AG10803 (cell line): Measurements from ENCODE around the gene OVAAL.

ENCODE experiments used
- DNase-seq: peaks from one replicate; pipeline ENCODE4 v3.0.0; 2010; ENCODE audit warnings: low read depth
- H3K4me3 ChIP-seq: 2 replicates; pipeline ENCODE4 v1.5.1; 2011; ENCODE audit warnings: mild to moderate bottlenecking, low read length, control low read depth
- TF ChIP-seq, protein P1 (sequence below): conservative IDR thresholded peaks from 2 replicates; pipeline ENCODE4 v1.5.1; 2011; ENCODE audit warnings: mild to moderate bottlenecking, low read length, control low read depth, inconsistent platforms

The OVAAL gene

DNA sequence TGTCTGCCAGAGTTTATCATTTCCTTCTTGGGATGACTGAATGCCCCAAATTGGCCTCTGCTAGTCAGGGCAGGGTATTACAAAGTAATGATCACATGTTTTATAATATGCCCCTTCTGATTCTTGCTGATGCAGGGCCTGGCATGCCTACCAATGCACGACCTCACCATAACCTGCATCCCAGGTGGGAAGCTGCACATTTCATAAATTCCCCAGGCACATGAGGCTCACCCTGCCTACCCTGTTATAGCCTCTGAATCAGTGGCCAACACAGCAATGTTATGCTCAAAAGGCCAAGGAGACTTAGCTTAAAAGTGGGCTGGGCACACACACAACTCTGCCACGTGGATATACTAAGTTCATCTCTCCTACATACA, 45.1 kb downstream of the OVAAL start:
- TF ChIP-seq, protein P1, sequence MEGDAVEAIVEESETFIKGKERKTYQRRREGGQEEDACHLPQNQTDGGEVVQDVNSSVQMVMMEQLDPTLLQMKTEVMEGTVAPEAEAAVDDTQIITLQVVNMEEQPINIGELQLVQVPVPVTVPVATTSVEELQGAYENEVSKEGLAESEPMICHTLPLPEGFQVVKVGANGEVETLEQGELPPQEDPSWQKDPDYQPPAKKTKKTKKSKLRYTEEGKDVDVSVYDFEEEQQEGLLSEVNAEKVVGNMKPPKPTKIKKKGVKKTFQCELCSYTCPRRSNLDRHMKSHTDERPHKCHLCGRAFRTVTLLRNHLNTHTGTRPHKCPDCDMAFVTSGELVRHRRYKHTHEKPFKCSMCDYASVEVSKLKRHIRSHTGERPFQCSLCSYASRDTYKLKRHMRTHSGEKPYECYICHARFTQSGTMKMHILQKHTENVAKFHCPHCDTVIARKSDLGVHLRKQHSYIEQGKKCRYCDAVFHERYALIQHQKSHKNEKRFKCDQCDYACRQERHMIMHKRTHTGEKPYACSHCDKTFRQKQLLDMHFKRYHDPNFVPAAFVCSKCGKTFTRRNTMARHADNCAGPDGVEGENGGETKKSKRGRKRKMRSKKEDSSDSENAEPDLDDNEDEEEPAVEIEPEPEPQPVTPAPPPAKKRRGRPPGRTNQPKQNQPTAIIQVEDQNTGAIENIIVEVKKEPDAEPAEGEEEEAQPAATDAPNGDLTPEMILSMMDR: no peak
- H3K4me3 ChIP-seq: no peak overlapping the region
- DNase-seq: no peak

DNA sequence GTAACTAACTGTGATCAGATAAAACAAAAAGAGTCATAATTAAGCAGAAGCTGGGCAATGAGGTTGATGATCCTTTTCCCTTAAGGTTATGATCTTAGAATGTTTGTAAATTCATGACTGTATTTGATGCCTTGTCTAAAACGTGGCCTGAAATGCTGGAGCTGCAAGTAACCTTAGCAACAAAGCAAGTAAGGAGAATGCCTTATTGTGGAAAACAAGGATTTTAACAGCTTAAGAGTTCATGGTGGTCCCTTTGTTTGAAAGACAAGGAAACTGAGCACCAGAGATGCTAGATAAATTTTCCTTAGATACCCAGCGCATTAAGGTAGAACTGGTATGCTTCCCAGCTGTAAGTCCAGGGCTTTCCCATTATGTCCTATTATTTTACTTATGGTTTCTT, 47.4 kb downstream of the OVAAL start:
- H3K4me3 ChIP-seq: no peak overlapping the region
- TF ChIP-seq, protein P1: no peak
- no peak for DNase-seq

DNA sequence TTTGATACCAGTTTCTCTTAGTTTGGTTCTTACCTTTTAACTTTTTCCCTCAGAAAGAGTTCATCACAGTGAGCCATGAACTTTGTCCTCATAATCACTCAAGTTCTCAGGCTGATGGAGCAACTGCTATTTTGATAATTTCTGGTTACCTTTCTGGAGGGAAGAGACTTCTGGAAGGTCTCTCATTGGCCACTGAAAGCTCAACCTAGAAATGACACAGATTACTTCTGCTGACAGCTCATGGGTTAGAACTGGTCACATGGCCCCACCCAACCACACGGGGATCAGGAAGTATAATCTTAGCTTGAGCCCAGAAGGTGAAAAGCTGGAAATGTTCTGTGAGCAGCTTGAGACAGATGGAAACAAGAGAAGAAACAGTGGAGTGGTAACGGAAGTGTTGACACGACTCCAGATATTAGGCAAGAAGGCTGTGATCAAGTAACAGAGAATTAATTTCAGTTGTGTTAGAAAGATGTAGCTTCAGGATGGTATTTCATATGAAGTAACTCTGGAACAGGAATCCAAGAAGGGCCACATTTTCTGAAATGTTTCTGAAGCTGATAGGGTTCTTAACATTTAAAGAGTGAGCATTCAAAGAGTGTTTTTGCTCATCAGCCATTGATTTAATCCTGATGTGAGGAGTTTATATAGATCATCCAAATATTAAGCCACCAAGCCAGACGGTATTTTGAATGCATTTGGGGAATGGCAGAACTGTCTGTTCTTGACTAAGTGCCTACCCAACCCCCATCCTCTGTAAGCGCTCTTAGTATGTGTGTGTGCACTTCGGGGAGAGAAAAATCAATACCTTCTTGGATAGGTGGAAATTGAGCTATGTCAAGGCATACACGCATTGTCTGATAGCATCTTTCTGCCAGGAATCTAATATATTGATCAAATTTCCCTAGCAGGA, 51.1 kb downstream of the OVAAL start:
- DNase-seq: peak; percentile 83
- no peak overlapping the region for H3K4me3 ChIP-seq
- TF ChIP-seq, protein P1: no peak

DNA sequence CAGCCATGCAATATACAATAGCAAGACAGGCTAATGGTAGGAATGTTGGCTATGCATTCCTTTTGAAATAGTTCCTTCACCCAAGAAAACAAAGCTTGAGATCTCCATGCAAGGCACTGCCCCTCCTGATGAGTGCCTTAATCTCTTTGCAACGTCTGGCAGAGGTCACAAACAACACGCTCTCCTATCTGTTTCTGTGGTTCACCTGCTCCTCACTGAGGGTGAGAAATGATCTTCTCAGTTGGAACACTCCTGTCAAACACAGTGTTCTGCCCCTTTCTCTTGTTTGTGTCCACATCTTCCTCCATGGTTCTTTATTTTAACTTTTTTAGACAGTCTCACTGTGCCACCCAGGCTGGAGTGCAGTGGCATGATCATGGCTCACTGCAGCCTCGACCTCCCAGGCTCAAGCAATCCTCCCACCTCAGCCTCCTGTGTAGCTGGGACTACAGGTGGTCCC, 51.8 kb downstream of the OVAAL start:
- DNase-seq: no peak
- TF ChIP-seq, protein P1: no peak
- H3K4me3 ChIP-seq: no peak overlapping the region

DNA sequence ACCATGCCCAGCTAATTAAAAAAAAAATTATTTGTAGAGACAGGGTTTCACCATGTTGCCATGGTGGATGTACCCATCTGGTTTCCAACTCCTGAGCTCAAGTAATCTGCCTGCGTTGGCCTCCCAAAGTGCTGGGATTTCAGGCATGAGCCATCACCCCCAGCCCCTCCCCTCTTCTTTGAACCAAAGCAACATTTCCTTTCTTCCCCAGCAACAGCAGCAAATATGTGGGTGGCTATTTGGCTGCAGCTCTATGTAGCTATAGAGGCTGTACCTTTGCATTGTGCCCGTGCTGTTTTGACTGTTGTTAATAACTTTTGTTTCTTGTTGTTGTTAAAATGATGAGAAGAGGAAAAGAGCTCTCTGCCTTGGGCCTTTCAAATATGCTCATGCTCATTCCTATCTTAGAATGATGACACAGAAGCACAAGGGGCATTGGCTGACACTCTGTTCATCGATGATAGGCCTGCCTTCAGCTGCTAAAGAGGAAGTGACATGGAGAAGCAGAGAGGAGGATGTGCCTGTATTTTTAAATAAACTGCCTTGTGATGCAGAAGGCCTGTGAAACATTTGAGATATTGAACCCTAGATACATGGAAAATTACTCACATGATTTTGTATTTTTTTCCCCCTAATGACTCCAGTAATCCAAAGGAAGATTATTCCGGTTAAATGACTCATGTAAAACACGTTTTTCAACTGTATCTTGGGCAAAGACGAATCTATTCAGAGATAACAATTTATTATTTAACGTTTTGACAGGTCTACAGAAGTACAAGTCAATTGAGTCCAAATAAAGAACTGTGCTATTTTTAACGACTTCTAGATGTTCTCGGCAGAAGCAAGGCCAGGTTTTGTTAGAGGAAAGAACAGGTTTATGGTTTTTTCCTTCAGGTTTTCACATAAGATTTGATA, 52.5 kb downstream of the OVAAL start:
- H3K4me3 ChIP-seq: no peak overlapping the region
- TF ChIP-seq, protein P1: no peak
- DNase-seq: no peak

DNA sequence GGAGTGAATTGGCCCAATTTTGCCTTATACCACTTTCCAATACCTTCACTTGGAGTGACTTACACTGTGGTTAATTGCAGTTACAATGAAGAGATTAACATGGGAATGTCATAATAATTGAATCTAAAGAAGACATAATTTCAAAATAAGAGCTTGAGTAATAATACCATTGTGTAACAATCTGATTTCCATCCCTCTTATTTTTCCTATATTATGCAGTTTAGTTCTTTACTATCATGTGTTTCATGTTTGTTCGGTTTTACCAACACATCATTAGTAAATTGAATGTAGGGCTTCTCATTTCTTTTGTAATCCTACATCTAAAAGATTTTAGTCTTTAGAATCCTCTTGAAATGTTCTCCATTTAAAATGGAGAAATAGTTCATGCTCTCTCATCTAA, 53.9 kb downstream of the OVAAL start:
- no peak for DNase-seq
- TF ChIP-seq, protein P1: no peak
- no peak overlapping the region for H3K4me3 ChIP-seq
